K562 (cell line): ENCODE data around the gene DRAXIN. TPM values are rescaled to one million over a fixed set of nuclear protein-coding genes. Genes with fewer than 3 reads are reported as not detected.

Experiments used
- BRD4 ChIP-seq: fragments of 200-600 bp; sonication (generic); IDR thresholded peaks from 2 replicates; pipeline ENCODE4 v1.6.1; 2017; ENCODE audit warnings: inconsistent platforms
- EP400 ChIP-seq: fragments of 450-650 bp; IDR thresholded peaks from 2 replicates; pipeline ENCODE4 v1.6.1; 2017; ENCODE audit warnings: antibody characterized with exemption, mild to moderate bottlenecking, moderate library complexity
- HES1 ChIP-seq: fragments of 450-650 bp; IDR thresholded peaks from 2 replicates; pipeline ENCODE4 v1.6.1; 2016; ENCODE audit warnings: low read depth, mild to moderate bottlenecking, moderate library complexity
- MAZ ChIP-seq, 2 experiments: fragments of 450-650 bp in 1 of 2; sonication (generic) in 1 of 2; formaldehyde crosslinking; IDR thresholded peaks in 1 of 2; conservative IDR thresholded peaks in 1 of 2; 2 replicates each; pipeline versions ENCODE4 v1.4.0 to v1.5.0; 2020; ENCODE audit warnings: mild to moderate bottlenecking in 1 of 2, missing genetic modification reagents in 1 of 2
- NR3C1 ChIP-seq: sonication (generic); formaldehyde crosslinking; IDR thresholded peaks from 2 replicates; pipeline ENCODE4 v1.8.1; 2022; ENCODE audit warnings: missing genetic modification reagents
- NRF1 ChIP-seq, 2 experiments: fragments of 450-650 bp; IDR thresholded peaks in 1 of 2; conservative IDR thresholded peaks in 1 of 2; 2 replicates each; pipeline ENCODE4 v1.6.1; 2014; ENCODE audit warnings: mild to moderate bottlenecking in 2 of 2
- PHF8 ChIP-seq: fragments of 200-600 bp; sonication (generic); IDR thresholded peaks from 2 replicates; pipeline ENCODE4 v1.6.1; 2012; ENCODE audit warnings: mixed run types, mild to moderate bottlenecking, inconsistent platforms, low read length, moderate library complexity, borderline replicate concordance
- PKNOX1 ChIP-seq: fragments of 450-650 bp; IDR thresholded peaks from 2 replicates; pipeline ENCODE4 v1.6.1; 2016
- POLR2H ChIP-seq: IDR thresholded peaks from 2 replicates; pipeline ENCODE4 v1.6.1; 2016; ENCODE audit warnings: missing genetic modification characterization, low read depth, mild to moderate bottlenecking, control low read depth, missing compliant biosample characterization, moderate library complexity
- RBM39 ChIP-seq: fragments of 200-400 bp; formaldehyde crosslinking; optimal IDR thresholded peaks from 2 replicates; pipeline ENCODE3; 2018; ENCODE audit warnings: low read depth, low read length
- SAFB ChIP-seq: fragments of 200-400 bp; formaldehyde crosslinking; IDR thresholded peaks from 2 replicates; pipeline ENCODE4 v1.6.1; 2017; ENCODE audit warnings: low read depth, low read length, borderline replicate concordance
- SAP30 ChIP-seq: fragments of 200-600 bp; sonication (generic); IDR thresholded peaks from 2 replicates; pipeline ENCODE4 v1.6.1; 2012; ENCODE audit warnings: borderline replicate concordance, low read depth, mild to moderate bottlenecking, moderate library complexity, low read length, control low read depth, inconsistent platforms; ENCODE audit not compliant: insufficient read depth, poor library complexity, severe bottlenecking
- ZBTB8A ChIP-seq: fragments of 450-650 bp; IDR thresholded peaks from 2 replicates; pipeline ENCODE4 v1.6.1; 2018; ENCODE audit warnings: mild to moderate bottlenecking, moderate library complexity; ENCODE audit not compliant: partially characterized antibody
- ZNF347 ChIP-seq: fragments of 450-650 bp; formaldehyde crosslinking; IDR thresholded peaks from 2 replicates; pipeline ENCODE4 v1.4.0; 2020; ENCODE audit warnings: low read depth, mild to moderate bottlenecking, moderate library complexity
- polyA plus RNA-seq, 8 experiments: library from polyadenylated mRNA; depleted of rRNA in 4 of 8; stranded (reverse) in 5 of 8; unstranded in 3 of 8; fragments of >200 nt; fragmentation: Nextera tagmentation in 2 of 8; fragmentation: Illumina TruSeq in 1 of 8; extraction: Ambion mirVana in 2 of 8; extraction: Trizol in 1 of 8; gene quantifications; 2 replicates each; pipeline versions ENCODE4 v1.2.1 to v1.2.3, GENCODE V29; 2011 to 2014; ENCODE audit warnings: inconsistent platforms in 1 of 8, missing spikeins in 1 of 8
- total RNA-seq, 7 experiments: library from RNA; depleted of rRNA in 6 of 7; stranded (reverse); fragments of >200 nt in 6 of 7; fragmentation: Illumina TruSeq in 2 of 7; extraction: Trizol in 2 of 7; gene quantifications; 2 replicates each; pipeline versions ENCODE4 v1.2.1 to v1.2.3, GENCODE V29; 2011 to 2021; ENCODE audit warnings: low replicate concordance in 1 of 7
- TF ChIP-seq, protein P1 (sequence below): sonication (generic); formaldehyde crosslinking; IDR thresholded peaks from 2 replicates; pipeline ENCODE4 v1.8.0; 2022; ENCODE audit warnings: mild to moderate bottlenecking, missing genetic modification reagents, borderline replicate concordance
- TF ChIP-seq, protein P2 (sequence below): fragments of 450-650 bp; formaldehyde crosslinking; IDR thresholded peaks from 2 replicates; pipeline ENCODE4 v1.4.0; 2022; ENCODE audit warnings: missing genetic modification characterization
- TF ChIP-seq, protein P3 (sequence below): sonication (generic); formaldehyde crosslinking; IDR thresholded peaks from 2 replicates; pipeline ENCODE4 v1.8.0; 2022; ENCODE audit warnings: missing genetic modification reagents, mild to moderate bottlenecking, borderline replicate concordance

The DRAXIN gene
- total and polyA plus RNA-seq, 9 of the 15 experiments (the other 6 are each of a cell fraction or from before 2014, with no cell fraction given), result 0.01 to 0.04 (median 0.01) TPM; not detected in 6

DNA sequence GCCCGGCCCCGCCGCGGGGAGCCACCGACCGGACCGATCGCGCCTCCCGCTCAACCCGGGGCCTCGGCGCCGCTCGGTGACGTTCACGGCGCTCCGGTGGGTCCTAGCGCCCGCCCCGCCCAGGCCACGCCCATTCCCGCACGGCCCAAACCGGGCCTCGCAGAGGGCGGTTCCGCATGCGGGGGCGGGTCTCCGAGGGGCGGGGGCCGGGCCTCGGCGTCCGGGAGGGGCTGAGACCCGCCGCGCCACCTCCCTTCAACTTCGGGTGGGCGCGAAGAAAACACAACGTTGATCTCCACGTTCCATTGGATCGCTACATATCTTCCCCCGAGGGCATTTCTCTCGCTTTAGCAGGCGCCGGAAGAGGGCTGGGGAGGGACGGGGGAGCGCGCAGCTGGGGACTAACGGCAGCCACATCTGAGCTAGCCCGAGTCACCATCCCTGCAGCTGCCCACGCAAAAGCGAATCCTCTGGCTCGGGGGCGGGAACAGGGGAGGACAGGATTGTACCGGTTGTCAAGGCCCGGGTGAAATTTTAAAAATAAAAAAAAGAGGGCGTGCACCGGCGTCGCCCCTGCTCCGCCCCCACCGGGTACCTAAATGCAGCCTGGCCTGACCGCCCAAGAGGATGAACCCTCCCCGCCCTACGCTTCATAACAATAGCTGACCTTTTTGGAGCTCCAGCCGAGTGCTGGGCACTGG, 10.3 kb upstream of the DRAXIN start, which contains the start of gene MAD2L2 (continued):
- TF ChIP-seq, protein P1, sequence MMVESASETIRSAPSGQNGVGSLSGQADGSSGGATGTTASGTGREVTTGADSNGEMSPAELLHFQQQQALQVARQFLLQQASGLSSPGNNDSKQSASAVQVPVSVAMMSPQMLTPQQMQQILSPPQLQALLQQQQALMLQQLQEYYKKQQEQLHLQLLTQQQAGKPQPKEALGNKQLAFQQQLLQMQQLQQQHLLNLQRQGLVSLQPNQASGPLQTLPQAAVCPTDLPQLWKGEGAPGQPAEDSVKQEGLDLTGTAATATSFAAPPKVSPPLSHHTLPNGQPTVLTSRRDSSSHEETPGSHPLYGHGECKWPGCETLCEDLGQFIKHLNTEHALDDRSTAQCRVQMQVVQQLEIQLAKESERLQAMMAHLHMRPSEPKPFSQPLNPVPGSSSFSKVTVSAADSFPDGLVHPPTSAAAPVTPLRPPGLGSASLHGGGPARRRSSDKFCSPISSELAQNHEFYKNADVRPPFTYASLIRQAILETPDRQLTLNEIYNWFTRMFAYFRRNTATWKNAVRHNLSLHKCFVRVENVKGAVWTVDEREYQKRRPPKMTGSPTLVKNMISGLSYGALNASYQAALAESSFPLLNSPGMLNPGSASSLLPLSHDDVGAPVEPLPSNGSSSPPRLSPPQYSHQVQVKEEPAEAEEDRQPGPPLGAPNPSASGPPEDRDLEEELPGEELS, result no peak
- TF ChIP-seq SAFB, result no peak
- TF ChIP-seq NR3C1, result no peak
- TF ChIP-seq ZBTB8A, result no peak
- no peak; the same call in 1 of the 2 replicates for TF ChIP-seq POLR2H
- TF ChIP-seq SAP30, result peak; percentile 35
- TF ChIP-seq PHF8, result peak; percentile 72; the same call in 1 of the 2 replicates
- TF ChIP-seq, protein P2, sequence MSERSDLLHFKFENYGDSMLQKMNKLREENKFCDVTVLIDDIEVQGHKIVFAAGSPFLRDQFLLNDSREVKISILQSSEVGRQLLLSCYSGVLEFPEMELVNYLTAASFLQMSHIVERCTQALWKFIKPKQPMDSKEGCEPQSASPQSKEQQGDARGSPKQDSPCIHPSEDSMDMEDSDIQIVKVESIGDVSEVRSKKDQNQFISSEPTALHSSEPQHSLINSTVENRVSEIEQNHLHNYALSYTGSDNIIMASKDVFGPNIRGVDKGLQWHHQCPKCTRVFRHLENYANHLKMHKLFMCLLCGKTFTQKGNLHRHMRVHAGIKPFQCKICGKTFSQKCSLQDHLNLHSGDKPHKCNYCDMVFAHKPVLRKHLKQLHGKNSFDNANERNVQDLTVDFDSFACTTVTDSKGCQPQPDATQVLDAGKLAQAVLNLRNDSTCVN (CRISPR knock-in tag), result no peak
- peak; percentile 85 for TF ChIP-seq EP400
- TF ChIP-seq NRF1 (conservative IDR thresholded peaks at IDR 0.05 in 1 of 2, IDR thresholded peaks at IDR 0.05 in 1 of 2), result peak; percentile 68
- TF ChIP-seq MAZ (CRISPR knock-in tag; conservative IDR thresholded peaks at IDR 0.05 in 1 of 2, IDR thresholded peaks at IDR 0.05 in 1 of 2), result peak; percentile 93 to 97
- TF ChIP-seq BRD4, result no peak
- no peak for TF ChIP-seq PKNOX1
- TF ChIP-seq ZNF347 (CRISPR knock-in tag), result no peak
- TF ChIP-seq, protein P3, sequence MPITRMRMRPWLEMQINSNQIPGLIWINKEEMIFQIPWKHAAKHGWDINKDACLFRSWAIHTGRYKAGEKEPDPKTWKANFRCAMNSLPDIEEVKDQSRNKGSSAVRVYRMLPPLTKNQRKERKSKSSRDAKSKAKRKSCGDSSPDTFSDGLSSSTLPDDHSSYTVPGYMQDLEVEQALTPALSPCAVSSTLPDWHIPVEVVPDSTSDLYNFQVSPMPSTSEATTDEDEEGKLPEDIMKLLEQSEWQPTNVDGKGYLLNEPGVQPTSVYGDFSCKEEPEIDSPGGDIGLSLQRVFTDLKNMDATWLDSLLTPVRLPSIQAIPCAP (CRISPR knock-in tag), result no peak
- no peak for TF ChIP-seq RBM39
- TF ChIP-seq HES1, result 0 out of 2 replicates have a peak, but pooled peaks have one; percentile 42
